ENCODE measurements around the gene CAMK2A.

CAMK2A gene

DNA sequence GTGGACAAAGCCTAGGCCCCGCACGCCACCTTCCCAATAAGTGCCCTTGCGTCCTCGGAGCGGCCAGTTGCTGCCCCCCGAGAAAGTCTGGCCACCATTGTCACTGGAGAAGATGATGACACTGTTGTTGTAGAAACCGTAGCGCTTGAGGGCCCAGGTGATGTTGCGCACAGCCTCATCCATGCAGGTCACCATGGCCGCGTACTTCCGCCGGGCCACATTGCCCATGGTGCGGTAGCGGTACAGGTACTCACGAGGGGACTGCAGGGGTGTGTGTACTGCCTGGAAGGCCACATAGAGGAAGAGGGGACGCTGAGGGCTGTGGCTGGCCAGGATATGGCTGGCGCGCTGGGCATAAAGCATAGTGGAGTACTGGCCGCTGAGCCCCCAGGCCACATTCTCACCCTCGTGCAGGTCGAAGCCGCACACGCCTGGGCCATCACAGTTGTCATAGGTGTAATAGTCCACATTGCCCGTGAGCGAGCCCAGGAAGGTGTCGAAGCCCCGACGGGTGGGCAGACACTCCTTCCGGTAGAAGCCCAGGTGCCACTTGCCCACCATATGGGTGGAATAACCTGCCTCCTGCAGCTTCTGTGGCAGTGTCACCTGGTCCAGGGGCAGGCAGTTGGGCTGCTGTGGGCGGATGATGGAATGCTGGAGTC is 8.5 kb upstream of the CAMK2A start:
- no peak for DNase-seq
- peaks cover 43% of the 10 kb centered on the region for H3K27me3 Mint-ChIP-seq
- no peaks in the 10 kb centered on the region for H3K9me3 Mint-ChIP-seq
- H3K4me1 Mint-ChIP-seq: no peaks in the 10 kb centered on the region
- no peak overlapping the region for H3K27ac Mint-ChIP-seq
- no peak overlapping the region for H3K4me3 Mint-ChIP-seq
- ATAC-seq: no peak

DNA sequence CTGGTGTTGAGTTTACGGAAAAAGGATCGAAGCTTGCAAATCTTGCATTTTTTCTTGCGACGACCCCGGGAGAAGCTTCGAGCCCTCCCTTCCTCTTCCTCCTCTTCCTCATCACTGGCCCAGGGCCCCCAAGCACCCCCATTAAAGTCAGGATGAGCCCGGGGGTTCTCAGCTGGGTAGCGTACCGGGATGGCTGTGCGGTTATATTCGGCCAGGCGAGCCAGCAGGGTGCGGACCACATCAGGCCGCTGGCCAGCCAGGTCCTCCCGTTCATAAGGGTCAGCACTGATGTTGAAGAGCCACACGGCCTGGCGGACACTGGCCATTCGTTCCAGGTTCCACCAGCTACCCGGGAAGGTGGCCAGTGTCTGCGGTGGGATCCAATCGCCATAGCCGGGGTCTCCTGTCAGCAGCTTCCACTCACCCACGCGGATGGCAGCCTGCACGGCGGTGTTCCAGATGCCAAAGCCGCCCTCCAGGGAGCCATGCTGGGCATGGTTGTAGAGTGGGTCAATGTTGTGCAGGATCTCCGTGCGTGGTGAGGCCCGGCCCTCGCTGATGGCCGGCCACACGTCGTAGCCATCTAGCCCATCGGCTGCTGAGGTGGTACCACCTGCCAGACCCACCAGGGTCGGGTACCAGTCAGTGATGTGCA is 7.8 kb upstream of the CAMK2A start:
- Mint-ChIP-seq H3K4me1 (no peaks in the 10 kb centered on the region), H3K27me3 (peaks cover 36% of the 10 kb centered on the region), H3K27ac (no peak overlapping the region), H3K4me3 (no peak overlapping the region), H3K9me3 (no peaks in the 10 kb centered on the region)
- DNase-seq (no peak), ATAC-seq (no peak)

DNA sequence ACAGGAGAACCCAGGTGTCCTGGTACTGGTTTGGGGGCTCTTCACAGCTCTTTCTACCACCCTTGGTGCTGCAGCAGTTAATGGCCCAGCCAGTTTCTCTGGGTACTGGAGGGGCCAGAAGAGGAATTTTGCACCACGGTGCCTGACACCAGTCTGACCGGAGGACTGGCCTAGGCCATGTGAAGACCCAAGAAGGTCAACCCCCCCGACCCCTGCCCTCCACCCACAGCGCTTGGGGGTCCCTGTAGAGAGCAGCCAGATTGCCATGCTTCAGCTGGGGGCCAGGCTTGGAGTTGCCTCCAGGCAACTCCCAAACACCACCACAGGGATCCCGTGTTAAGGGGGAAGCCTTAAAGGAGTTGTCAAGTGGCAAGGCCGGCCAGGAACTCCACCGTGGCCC is 6.9 kb upstream of the CAMK2A start:
- H3K27me3 Mint-ChIP-seq: peaks cover 27% of the 10 kb centered on the region
- ATAC-seq: no peak
- no peak for DNase-seq
- H3K27ac Mint-ChIP-seq: no peak overlapping the region
- H3K4me3 Mint-ChIP-seq: no peak overlapping the region
- no peaks in the 10 kb centered on the region for H3K9me3 Mint-ChIP-seq
- H3K4me1 Mint-ChIP-seq: no peaks in the 10 kb centered on the region

DNA sequence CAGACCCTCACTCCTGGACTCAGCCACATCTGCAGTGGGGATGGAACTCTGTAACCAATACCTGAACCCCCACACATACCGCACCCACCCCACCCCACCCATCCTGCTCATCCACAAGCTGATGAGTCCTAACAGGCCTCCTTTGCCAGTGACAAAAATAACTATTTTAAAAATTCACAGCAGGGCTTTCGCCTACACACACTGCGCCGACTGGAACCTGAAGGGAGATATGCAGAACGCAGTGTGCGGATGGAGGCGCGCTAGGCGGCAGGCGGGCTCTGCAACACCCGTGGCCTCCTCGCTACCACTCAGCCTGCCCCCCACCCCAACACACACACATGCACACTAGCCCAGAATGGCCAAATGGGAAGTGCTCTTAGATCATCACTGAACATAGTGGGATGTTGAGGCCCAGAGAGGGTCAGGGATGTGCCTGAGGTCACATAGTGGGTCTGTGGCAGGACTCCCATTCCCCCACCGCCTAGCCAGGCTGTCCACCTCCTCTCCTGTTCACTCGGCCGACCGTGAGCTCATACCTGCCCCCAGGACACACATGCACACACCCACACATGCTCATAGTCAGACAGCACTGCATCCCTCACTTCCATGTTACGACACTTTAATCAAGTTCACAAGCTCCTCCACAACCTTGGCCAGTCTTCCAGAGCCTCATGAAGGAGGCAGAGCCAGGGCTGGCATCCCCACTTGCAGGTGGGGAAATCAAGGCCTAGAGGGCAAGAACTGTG is 6.3 kb upstream of the CAMK2A start:
- DNase-seq (no peak), ATAC-seq (no peak)
- no peak overlapping the region for H3K4me3 Mint-ChIP-seq
- no peaks in the 10 kb centered on the region for H3K9me3 Mint-ChIP-seq
- no peak overlapping the region for H3K27ac Mint-ChIP-seq
- no peaks in the 10 kb centered on the region for H3K4me1 Mint-ChIP-seq
- peaks cover 22% of the 10 kb centered on the region for H3K27me3 Mint-ChIP-seq

DNA sequence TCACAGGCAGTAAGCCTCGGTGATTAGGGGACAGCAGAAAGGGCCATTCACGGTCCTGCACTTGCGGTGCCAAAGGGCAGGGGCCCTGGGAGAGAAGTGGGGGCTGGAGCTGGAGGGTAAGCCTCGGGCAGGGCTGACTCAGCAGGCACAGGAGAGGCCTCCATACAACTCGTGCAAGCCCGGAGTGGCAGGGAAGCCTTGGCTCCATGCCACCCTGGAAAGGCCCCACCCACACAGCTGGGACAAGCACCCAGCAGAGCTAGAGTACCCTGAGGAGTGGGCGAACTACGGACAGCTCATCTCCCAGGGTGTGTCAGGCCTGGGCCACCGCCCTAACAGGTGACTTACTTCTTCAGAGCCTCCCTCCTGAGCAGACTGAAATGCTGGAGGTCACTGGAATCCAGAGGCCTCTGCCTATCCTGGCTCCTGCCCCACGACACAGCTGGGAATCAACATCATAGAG is 5.6 kb upstream of the CAMK2A start:
- no peak overlapping the region for H3K27ac Mint-ChIP-seq
- DNase-seq (no peak), ATAC-seq (no peak)
- H3K9me3 Mint-ChIP-seq: no peaks in the 10 kb centered on the region
- H3K27me3 Mint-ChIP-seq: peaks cover 19% of the 10 kb centered on the region
- H3K4me1 Mint-ChIP-seq: no peaks in the 10 kb centered on the region
- no peak overlapping the region for H3K4me3 Mint-ChIP-seq

DNA sequence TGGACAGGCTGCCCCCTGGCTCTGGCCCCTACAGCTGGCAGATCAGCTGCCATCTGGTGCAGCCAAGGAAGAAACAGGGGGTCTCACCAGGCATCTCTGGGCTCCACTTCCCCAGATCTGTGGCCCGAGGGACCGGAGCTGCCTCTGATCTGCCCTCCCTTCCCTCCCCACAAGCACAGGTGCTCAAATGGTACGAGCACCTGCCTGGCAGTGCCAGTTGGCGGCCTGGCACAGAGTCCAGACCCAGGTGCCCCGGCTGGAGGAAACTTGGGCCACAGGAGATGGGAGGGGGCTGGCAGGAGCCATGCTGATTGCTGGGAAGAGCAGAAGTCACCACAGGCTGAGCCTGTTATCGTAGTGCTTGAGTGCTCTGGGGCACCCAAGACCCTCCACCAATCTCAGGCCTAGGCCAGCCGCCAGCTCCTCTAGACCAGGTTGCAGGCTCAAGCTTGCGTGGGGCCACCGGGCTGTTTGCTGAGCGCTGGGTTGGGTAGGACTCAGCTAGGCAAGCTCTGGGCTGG is 5.0 kb upstream of the CAMK2A start:
- peaks cover 19% of the 10 kb centered on the region for H3K27me3 Mint-ChIP-seq
- ATAC-seq (no peak), DNase-seq (no peak)
- no peaks in the 10 kb centered on the region for H3K4me1 Mint-ChIP-seq
- no peak overlapping the region for H3K4me3 Mint-ChIP-seq
- no peak overlapping the region for H3K27ac Mint-ChIP-seq
- H3K9me3 Mint-ChIP-seq: no peaks in the 10 kb centered on the region

DNA sequence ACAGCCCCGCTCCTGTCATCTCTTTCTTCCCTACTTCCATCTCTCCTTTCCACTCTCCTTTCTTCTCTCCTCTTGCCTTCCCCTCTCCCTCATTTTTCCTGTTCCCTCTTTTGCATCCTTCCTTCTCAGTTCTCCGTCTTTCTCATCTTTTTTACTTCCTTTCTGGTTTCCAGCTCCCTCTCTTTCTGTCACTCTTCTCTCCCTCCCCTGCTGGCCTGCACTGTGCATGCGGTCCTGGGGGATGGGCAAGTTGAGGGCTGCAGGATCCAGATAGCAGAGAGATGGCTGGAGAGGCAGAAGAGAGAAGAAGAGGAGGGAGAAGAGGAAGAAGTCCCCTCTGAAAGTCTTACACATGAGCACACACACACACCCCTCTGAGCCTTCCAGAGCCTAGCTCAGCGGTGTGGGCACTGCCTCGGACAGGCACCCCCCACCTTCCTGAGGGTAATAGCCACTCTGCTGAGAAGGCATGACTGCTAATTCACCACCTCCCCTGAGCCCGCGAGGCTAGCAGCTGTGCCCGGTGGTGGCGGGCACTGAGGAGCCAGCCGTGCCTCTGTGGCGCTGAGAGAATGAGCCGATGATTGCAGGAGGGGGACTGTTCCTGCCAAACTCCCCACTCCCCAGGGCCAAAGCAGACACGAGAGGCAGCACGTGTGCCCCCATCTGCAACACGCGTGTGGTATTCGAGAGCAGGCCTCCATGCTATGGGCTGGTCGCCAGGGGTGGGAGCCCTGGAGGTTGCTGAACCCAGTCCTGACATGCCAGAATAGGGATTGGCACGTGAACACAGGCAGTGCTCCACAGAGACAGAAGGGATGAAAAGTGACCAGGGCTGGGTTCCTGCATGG is 3.7 kb upstream of the CAMK2A start:
- Mint-ChIP-seq H3K27me3 (peaks cover 17% of the 10 kb centered on the region), H3K9me3 (no peaks in the 10 kb centered on the region), H3K4me3 (no peak overlapping the region), H3K27ac (peak overlapping the region in 1 of 2 donors; percentile 3), H3K4me1 (no peaks in the 10 kb centered on the region)
- no peak for DNase-seq
- ATAC-seq: no peak

DNA sequence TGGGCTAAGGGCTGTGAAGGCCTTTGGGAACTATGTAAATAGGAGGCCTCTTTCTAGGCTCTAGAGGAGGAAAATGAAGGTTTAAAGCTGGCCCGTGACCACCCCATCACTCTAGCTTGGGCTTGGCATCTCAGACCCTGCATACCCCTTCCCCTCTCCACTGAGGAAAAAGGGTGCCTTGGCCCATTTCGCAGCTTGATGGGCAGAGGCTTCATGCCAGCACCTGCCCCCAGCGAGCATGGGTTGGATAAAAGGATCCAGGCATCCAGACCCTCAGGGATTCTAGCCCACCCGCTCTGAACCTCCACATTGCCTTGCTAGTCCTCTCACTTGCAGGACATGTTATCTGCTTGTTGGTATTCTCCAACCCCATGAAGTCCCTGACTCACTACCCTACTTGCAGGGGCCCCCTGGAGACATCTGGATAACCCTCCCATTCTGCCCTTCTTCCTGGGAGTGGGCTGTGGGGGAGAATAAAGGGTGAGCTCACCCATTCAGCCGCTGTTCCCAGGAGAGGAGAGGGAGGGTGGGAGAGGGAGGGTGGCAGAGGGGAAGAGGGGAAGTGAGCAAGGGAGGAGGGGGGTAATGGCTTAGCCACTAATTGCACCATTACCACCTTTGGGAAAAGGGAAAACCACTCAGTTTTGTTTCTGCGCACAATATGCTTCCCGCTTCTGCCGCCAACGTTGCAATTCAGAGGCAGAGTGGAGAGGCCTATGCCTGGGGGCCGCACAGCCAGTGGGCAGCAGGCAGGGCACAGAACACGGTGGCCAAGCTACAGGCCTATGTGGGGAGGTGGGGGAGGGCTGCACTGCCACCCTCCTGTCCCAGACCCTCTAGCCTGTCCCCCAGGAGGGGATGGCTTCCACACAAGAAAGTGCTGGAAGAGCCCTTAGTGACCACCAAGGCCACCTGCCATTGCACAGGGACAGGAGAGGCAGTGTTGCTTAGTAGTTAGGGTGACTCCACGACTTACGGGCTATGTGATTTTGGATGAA is 2.1 kb upstream of the CAMK2A start:
- H3K27ac Mint-ChIP-seq: no peak overlapping the region
- DNase-seq: no peak
- no peak for ATAC-seq
- H3K27me3 Mint-ChIP-seq: peaks cover 17% of the 10 kb centered on the region
- H3K4me1 Mint-ChIP-seq: no peaks in the 10 kb centered on the region
- no peaks in the 10 kb centered on the region for H3K9me3 Mint-ChIP-seq
- no peak overlapping the region for H3K4me3 Mint-ChIP-seq

DNA sequence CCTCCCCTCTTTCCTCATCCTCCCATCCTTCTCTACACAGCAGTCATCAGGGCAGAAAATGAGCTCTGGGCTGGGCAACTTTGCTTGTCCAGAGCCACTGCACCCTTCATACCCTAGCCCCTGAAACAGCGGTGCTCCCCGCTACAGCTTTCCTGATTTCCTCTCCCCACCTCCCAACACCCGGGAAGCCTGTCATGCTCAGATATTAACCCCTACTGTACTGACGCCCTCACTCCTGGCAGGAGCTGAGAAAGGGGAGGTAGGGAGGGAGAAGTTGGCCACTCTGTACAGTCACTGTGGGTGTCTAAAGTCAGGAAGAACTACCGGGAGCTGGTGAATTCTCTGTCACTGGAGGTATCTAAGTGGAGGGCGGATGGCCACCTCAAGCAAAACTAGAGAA is 782 bp downstream of the CAMK2A start:
- Mint-ChIP-seq H3K9me3 (no peaks in the 10 kb centered on the region), H3K27ac (no peak overlapping the region), H3K27me3 (peaks cover 14% of the 10 kb centered on the region), H3K4me3 (no peak overlapping the region), H3K4me1 (no peaks in the 10 kb centered on the region)
- ATAC-seq: no peak
- no peak for DNase-seq

DNA sequence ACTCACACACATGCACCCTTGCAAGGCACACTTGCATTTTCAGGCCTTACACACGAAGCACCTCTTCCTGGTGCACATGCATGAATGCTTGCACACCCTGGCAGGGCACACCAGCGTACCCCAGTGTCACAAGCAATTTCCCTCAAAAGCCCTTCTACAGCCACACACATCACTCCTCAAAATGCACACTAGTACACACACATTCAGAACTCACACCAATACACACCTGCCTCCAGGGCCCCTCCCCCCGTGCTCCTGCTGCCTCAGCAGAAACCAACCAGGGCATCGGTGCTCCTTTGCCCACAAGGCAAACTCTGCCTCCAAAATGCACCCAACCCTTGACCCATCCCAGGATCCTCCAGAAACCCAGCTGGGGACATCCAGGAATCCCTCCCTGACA is 1.2 kb downstream of the CAMK2A start:
- no peaks in the 10 kb centered on the region for H3K9me3 Mint-ChIP-seq
- DNase-seq (no peak), ATAC-seq (no peak)
- H3K4me1 Mint-ChIP-seq: no peaks in the 10 kb centered on the region
- H3K4me3 Mint-ChIP-seq: no peak overlapping the region
- H3K27me3 Mint-ChIP-seq: peaks cover 11% of the 10 kb centered on the region
- H3K27ac Mint-ChIP-seq: no peak overlapping the region

DNA sequence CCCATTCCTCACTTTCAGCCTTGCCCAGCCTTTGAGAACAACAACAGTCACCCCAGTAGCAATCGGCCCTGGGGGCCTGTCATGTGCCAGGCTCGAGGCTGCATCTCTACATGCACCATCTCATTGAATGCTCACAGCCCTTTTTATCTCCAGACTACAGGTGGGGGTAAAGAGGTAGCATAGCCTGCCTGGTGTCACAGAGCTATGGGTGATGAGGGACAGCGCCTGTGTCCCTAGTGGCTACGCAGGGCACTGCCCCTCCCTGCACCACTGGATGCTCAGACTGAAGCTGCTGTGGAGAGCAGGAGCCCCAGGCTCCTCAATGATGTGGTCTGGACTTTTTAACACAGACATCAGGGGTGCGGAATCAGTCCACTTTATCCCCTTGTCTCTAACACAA is 2.8 kb downstream of the CAMK2A start:
- ATAC-seq: peak; percentile 59
- Mint-ChIP-seq H3K9me3 (no peaks in the 10 kb centered on the region), H3K27ac (peak overlapping the region in 1 of 2 donors; percentile 12), H3K27me3 (peaks cover 11% of the 10 kb centered on the region), H3K4me1 (no peaks in the 10 kb centered on the region), H3K4me3 (no peak overlapping the region)
- no peak for DNase-seq

DNA sequence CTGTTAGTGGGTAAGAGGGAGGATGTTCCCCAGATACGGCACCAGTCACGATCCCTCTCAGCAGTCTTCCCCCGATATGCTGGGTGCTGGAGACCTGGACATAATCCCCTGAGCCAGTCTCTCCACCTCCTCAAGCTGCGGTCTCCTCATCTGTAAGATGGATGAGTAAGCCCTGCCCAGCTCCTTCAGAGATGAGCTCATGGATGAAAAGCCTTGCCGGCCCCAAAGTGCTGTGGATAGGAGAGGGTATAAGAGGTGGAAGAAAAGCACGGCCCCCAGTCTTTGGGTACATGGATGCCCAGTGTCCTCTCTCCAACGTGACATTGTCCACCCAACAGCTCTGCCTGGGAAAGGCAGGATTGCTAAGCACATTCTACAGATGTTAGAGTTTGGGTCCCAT is 4.5 kb downstream of the CAMK2A start:
- Mint-ChIP-seq H3K9me3 (no peaks in the 10 kb centered on the region), H3K4me1 (no peaks in the 10 kb centered on the region), H3K27ac (no peak overlapping the region), H3K27me3 (peaks cover 15% of the 10 kb centered on the region), H3K4me3 (no peak overlapping the region)
- no peak for ATAC-seq
- no peak for DNase-seq

DNA sequence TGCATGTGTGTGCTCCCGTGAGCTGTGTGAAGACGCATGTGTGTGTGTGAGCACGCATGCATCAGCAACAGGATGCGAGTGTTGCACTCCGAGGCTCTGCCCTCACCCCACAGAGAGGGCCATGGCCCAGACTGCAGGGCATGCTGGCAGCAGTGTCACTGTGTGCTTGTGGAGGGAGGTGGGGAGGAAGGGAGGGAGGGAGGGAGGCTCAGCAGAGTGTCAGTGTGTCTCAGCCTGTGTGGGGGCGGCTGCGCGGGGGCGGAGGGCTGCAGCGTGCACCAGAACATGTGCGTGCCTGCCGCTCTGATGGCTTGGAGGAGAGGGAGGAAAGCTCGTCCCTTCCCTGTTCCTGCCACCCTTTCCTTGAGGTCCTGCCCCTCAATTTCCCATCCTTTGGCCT is 5.3 kb downstream of the CAMK2A start:
- no peaks in the 10 kb centered on the region for H3K9me3 Mint-ChIP-seq
- no peak for DNase-seq
- no peak for ATAC-seq
- H3K4me1 Mint-ChIP-seq: no peaks in the 10 kb centered on the region
- H3K27ac Mint-ChIP-seq: no peak overlapping the region
- no peak overlapping the region for H3K4me3 Mint-ChIP-seq
- H3K27me3 Mint-ChIP-seq: peaks cover 10% of the 10 kb centered on the region

DNA sequence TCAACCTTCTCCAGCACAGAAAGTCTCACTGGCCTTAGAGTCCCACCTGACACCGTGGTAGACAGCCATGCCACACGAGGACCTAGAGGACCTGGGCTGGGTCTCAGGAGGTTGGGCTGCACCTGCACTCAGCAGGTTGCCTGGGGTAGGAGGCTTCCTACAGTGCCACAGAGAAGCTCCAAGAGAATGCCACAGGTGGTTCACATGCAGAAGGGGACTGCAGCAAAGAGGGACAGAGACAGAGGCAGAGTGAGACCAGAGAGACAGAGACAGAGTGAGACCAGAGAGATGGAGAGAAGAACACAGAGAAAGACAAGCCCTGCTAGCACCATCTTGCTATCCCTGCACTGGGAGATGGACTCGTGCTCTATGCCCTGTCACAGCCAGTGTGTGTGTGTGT is 5.7 kb downstream of the CAMK2A start:
- peaks cover 10% of the 10 kb centered on the region for H3K27me3 Mint-ChIP-seq
- H3K4me3 Mint-ChIP-seq: no peak overlapping the region
- H3K4me1 Mint-ChIP-seq: no peaks in the 10 kb centered on the region
- H3K9me3 Mint-ChIP-seq: no peaks in the 10 kb centered on the region
- H3K27ac Mint-ChIP-seq: no peak overlapping the region
- no peak for ATAC-seq
- DNase-seq: no peak
